IPS DF 4.7 (cell line): Measurements from ENCODE around the gene ADD3.

Experiments
- DNase-seq: peaks from one replicate; pipeline ENCODE4 v3.0.0-alpha.2; 2013; ENCODE audit warnings: low spot score; ENCODE audit errors: extremely low read depth

ADD3 gene

DNA sequence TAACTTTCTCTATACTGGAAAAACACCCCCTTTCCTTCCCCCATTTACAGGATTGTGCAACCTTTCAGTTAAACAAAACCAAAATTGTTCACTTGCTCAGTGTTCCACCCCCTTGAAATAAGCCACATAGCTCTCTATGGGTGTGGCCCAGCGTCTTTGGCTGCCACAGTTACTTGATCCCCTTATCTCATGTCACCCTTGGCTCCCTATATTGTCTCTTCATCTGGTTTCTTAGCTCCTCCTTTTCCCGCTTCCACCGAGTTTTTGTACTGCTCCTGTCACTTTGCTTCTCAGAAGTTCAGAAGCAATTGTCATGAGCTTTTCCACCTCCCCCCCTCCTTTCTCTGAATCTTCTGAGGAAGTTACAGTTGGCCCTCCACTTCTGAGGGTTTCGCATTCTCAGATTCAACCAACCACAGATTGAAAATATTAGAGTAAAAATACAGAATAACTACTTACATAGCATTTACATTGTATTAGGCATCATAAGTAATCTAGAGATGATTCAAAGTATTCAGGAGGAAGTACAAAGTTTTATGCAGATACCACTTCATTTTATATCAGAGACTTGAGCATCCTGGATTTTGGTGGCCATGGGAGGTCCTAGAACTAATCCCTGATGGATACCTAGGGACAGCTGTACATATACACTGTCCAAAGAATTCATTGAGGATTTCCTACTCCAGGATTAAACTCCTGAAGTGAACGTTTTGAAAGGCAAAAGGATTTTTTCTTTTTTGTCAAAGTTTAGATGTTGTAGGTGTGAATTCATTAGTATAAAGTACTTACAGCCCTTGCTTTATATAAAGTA is 60.4 kb downstream of the ADD3 start:
- no peak for DNase-seq

DNA sequence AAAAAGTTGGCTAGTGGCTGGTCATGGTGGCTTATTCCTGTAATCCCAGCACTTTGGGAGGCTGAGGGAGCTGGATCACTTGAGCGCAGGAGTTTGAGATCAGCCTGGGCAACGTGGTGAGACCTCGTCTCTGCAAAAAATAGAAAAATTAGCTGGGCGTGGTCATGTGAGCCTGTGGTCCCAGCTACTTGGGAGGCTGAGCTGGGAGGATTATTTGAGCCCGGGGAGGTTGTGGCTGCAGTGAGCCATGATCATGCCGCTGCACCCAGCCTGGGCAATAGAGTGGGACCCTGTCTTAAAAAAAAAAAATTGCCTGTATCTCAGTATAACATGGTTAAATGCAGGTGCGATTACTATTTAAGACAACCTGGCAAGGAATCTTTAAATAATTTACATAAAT is 61.0 kb downstream of the ADD3 start:
- DNase-seq: no peak

DNA sequence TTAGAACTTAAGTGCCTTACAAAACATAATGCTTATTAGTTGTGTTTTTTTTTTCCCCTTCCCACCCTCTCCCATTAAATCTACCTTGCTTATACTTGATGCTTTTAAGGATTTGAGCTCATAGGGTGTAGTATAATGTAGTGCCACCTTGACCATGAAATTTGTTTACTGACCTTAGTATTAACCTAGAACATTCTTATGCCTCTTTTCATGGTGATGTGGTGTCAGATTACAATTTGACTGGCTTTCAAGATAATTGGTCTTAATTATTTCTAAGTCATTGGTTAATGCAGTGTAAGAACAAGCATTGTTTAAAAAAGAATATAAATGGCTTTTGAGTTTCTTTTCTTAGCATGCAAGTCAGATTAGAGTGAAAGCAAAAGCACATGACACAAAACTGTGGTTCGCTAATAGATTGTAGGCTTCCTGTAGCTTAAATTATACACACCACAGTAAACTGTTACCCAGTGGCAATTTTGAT is 61.8 kb downstream of the ADD3 start:
- no peak for DNase-seq

DNA sequence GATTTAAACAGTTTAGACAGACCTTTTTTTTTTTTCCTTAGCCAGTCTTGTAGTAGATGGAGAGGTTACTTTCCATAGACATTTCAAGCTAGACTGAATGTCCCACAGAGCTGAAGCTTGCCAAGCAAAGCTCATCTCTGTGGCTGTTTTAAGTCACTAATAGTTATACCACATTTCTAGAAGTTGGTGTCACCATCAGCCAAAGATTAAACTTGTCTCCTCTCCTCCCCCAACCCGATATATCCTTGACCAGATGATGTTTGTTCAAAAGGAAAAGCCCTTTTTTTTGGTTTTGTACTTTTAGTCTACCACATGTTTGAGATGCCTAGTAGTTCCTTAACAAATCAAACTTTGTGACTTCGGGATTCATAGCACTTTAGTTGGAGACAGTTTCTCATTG is 66.1 kb downstream of the ADD3 start:
- no peak for DNase-seq

DNA sequence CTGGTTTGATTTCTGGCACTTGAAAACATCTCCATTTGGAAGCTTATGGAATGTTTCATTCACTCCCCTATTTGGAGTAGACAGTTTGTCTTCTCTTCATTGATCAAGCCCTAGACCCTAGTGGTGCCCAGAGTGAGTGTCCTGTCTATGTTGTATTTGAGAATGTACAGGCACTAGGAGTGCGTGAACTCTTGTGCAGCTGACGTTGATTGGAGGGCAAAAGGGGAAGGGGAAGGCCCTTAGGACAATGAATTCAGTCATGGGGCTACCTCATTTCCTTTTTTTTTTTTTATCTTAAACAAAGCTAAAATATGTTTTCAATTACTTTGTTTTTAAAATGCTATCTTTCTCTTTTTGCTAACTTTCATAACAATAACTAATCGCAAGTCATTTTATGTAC is 66.5 kb downstream of the ADD3 start:
- no peak for DNase-seq

DNA sequence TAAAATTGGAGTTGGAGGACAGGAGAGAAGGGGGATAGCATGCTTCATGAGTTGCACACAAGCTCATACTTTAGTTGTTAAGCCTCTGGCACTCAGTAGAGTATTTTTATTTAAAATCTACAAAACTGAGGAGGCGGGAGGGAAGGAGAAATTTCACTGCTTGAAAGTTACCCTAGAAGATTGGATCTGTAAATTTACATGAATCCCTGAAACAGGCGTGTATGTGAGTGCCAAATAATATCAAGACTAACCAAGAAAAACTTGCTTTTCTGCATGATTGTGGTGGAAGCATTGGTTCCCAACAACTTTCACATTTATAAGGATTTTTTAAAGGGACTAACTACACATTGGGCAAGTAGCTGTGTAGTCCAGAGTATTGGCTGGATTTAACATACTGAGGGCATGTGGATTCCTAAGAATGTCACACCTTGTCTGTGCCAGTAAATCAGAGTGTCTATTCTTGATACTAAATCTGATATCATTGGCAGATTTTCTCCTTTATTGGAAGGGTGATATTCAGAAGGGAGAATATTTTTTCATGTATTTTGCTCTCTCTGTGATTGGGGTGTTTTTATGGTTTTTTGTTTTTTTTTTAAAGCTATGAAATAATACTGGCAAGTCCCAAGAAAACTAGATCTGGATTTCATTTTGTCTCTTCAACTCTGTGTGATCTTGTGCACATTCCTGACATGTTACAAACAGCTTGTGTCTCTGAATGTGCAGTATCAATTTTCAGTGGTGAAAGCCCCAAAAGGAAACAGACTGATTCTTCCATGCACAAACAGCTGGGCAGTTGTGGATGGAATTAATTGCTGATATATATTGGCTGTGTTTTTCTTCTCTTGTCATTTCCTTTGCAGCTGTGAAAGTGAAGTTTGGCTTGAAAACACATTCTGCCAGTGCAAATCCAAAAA is 67.2 kb downstream of the ADD3 start:
- no peak for DNase-seq

DNA sequence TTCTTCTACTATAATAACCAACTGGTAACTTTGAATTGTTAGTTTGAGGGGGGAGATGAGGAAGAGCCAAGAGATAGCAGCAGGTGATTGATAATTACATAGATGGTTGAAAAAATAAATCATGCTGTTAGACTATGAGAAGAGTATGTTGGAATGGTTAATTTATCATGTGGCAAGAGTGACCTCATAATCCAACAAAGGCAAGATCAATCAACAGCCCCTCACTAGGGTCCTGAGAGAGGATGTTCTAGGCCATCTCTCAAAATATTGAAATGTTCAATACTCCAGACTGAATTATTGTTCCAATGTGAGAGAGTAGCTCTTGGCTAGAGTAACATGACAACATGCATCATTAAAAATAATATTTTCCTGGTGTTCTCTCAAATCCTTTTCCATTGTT is 67.9 kb downstream of the ADD3 start:
- DNase-seq: no peak

DNA sequence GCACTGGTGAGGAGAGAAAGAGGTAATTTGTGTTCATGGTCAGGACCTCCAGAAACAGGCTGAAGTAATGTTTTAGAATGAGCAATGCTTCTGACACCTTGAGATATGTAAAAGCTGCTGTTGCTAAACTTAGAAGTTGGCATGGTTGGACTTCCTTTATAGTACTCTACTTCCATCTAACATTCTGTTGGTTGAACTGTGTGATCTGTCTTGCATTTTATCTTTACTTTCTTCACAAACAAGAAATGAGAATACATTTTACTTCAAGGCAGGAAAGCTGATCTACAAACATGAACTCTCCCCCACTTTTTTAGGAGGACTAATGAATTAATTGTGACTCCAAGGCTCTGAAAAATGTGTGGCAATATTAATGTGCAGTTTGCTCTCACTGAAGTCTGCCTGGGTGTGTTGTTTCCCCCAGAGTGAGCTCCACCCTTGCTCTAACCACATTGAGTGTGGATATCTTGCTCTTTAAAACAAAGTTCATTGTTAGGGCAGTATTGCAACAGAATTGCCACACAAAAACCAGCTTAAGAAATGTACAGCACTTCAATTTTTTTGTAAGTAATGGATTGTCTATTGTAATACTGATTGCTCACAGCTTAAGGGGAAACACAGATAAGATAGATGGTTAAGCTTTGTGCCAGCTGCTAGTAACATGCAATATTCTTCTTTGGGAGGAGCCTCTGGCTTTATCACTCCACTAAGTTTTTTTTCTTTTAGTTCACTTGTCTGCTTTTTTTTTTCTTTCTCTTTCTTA is 69.0 kb downstream of the ADD3 start:
- DNase-seq: no peak

DNA sequence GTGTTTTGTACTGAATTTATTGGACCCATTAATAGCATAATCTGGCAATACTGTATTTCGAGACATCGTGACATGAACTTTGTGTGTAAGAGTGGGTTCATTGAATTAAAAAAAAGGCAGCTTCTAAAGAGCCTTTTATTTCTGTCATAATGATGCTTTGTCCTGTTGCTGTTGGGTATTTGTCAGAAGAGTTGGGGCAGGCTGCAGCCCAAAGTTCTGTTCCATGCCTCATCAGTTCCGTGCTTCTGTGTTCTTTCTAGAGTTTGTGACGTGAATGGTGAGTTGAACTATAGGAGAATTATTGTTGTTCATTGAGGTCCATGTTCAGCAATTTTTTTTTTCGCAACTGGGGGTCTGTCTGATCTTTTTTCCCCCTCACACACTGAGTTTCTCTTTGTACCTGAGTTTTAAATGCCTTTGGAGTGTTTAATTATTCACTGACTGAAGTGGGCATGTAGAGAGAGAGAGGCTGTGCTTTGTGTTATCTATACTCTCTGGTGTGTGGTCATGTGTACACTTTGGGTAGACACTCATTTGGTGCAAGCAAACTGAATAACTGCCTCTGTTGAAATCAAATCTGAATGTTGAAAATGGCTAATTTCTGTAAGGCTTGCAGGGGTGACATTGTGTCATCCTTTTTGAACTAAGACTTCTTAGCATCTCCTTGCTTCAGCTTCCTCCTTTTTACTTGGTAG is 69.8 kb downstream of the ADD3 start:
- no peak for DNase-seq

DNA sequence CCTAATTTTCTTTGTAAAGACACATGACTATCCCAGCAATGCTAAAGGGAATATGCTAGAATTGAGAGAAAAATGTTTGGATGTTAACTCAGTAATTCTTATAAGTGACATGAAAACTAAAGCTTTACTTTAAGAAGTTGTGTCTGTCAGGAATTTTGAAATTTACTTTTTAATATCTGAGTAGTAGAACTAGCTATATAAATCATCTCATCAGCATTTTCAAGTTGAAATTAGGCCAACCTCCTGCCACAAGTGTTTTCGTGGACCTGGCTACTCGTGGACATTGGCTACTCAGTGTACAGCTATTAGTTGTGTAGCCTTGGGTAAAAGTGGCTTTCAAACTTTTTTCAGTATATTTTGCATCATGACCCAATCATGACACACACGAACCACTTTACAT is 70.5 kb downstream of the ADD3 start:
- no peak for DNase-seq

DNA sequence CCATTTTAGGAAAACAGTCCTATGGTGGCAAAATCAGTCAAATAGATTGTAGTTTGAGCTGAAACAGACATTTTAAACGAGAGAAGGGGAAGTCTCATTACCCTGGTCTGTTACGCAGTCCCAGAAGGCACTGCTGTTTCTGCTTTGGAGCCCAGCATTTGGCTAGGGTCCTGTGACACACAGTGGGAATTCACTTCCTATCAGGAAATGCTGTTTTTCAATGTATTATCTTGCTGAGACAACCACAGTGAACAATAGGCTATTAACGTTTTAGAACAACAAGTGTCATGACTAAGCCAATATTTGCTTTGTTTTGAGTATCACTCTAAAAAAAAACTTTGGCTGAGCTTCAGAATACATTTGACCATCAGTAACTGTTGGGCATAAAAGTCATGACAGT is 74.1 kb downstream of the ADD3 start:
- no peak for DNase-seq

DNA sequence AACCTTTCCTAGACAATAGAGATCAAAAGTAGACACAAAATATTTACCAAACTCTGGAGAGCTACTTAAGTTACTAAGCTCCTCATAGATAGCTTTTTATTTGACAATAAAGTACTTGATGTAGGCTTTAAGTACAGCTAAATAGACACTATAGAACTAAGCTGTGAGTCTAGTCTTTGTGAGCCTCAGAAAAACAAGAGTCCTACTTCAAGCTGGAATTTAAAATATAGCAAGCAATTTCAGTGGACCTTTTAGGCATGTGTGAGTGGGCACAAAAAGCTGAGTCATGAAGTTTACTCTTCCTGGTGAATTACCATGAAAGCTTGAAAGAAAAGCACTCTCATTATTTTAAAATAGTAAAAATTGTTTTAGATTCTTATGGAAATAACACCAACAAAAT is 76.1 kb downstream of the ADD3 start:
- DNase-seq: no peak

DNA sequence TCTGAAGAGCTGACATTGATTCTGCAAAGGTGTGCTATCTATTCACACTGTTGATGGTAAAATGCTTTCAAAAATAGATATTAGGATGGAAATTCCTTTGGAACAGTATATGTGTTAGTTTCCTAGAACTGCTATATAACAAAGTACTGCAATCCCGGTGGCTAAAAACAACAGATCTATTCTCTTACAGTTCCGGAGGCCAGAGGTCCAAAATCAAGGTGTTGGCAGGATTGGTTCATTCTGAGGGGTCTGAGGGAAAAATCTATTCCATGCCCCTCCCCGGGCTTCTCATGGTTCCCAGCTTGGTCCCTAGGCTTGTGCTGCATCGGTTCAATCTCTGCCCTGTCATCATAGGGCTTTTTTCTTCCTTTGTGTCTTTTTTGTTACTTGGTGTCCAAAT is 79.9 kb downstream of the ADD3 start:
- DNase-seq: no peak

DNA sequence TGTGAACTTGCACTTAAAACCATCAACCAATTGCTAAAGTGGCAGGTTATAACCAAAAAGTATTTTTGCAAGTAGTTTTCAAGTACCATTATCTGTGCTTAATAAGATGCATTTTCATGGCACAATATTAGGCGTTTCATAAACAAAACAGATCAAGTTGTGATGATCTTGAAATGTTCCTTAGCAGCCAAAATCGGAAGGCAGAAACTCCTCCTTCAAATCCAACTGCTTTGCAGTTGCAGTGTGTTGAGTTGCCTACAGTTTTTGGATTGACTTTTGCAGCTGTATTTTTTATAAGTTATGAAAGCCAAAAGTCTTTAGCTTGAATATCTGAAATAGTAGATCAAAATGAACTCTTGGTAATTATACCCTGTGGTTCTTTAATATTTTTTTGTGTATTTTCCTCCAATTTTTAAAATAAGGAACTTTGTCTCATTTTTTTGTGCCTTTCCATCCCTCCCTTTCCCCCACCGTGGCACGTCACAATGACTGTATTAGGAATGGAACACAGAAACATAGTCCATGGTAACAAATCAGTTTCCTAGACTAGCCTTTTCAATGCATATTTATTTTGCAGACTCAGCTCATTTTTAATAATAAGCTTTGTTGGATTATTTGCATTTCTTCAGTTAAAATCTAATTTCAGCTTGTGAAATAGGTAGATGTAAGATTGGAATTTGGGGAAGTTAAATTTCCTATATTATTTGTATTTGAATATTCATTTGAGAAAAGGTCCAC is 80.8 kb downstream of the ADD3 start:
- DNase-seq: no peak

DNA sequence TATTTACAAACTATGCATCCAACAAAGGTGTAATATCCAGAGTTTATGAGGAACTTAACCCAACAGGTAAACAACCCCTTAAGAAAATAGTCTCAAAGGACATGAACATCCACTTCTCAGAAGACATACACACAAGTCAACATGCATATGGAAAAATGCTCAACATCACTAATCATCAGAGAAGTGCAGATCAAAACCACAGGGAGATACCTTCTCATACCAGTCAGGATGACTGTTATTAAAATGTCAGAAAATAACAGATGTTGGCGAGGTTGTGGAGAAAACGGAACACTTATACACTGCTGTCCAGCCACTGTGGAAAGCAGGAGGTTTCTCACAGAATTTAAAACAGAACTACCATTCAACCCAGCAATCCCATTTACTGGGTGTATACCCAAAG is 84.0 kb downstream of the ADD3 start:
- DNase-seq: no peak

DNA sequence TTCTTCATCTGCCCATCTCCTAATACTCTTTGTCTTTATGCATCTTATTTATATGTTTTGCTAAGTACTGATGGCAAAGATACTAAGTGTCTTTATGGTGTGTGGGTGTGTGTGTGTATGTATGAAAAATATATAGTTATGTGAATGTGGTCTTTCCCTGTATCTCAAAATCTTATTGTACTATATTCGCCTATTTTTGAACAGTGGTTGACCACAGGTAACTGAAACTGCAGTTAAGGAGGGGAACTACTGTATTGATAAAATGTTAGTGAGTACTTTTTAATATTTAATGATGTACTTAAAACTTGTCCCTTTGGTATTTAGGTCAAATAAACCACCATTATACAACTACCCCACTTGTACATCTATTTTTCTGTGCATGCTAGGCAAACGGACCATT is 85.9 kb downstream of the ADD3 start:
- no peak for DNase-seq

DNA sequence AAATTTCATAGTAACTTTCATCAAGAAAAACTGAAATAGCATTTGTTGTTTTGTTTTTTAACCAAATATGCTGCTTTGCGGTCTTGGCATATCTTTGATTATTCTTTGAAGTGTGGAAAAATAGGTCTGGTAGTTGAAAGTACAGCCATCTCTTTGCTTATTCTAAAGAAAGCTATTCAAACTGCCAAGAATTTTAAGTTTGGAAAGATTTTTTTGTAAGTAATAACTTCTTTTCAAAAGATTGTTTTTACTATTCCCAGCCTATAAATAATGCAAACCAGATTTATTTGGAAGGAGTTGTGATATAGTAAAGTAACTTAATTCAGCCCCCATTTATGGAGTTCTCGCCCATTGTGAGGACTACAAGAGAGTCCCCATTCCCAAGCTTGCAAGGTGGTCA is 87.0 kb downstream of the ADD3 start:
- DNase-seq: no peak

DNA sequence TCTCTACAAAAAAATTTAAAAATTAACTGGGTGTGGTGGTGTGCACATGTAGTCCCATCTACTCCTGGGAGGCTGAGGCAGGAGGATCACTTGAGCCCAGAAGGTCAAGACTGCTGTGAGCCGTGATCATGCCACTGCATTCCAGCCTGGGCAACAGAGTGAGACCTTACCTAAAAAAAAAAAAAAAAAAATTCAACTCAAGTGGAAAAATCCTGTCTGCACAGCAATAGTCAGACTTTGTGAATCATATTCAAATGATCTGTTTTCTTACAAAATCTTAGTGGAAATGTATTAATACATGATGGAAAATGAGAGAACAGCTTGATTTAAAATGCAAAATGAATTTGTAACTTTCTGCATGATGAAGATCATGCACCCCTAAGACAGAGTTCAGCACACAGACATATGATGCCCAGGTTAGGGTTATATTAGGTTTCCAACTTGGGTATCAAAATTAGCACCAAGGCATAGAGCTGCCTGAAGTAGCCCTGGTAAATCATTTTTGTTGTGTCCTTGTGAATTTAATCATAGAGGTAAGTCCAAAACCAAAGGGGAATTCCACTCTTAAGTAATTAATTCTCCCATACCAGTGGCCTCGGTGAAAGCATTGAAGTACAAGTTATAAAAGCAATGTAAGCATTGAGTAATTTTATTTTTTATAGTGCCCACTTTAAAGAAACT is 93.8 kb downstream of the ADD3 start:
- no peak for DNase-seq

DNA sequence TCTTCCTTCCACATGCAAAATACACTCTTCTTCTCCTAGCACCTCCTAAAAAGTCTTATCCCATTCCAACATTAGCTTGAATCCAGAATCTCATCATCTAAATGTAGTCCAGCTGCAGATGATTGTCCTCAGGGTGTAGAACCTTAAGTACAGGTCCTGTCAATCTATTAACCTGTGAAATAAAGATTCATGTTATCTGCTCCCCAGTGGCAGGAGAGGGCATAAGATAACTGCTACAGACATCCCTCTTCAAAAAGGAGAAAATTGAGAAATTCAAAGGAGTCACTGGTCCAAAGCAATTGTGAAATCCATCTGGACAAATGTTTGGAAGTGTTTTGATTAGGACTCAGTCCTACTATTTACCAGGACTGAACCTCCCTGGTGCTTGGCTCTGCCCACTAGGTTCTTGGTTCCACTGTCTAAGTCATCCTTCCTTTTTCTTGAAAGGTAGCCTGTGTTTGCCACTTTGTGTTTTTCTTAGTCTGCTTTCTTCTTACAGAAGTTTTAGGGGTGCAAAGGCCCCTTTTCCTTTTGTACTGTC is 96.2 kb downstream of the ADD3 start:
- DNase-seq: no peak

DNA sequence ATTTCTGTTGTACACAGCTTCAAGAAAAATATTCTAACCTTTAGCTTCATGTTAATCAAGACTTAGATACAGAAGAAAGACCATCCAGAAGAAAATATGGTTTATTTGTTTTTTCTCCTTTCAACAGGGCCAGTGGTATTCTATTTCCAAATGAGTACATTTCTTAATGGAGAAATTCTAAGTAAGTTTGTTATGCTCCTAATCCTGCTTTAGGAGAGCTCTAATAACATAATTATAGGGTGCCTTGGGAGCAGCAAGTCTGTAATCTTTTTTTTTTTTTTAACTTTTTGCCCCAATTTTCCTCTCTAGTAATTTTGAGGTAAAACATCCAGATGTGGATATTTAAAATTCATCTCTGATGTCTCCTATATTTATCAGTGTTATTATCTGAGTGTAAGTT is 98.1 kb downstream of the ADD3 start:
- DNase-seq: no peak
